Lung microvascular endothelial cell (primary cell): ENCODE data around the gene VSIR. TPM values are rescaled to one million over a fixed set of nuclear protein-coding genes. Genes with fewer than 3 reads are reported as not detected.

Experiments
- DNase-seq, 2 donors: peaks; one replicate each; pipeline versions ENCODE4 v3.0.0 to v3.0.0-alpha.2; 2010; ENCODE audit warnings: low read depth in 2 of 2
- total RNA-seq: library from RNA; depleted of rRNA; stranded (reverse); fragments of >200 nt; gene quantifications from 2 replicates; pipeline ENCODE4 v1.2.1, GENCODE V29; 2014

Gene VSIR
- total RNA-seq, 1 donor from 2014 or later = 7.5 TPM

GRCh38 chr10:71747551-71748523 is 25.5 kb downstream of the VSIR start:
- peak; percentile 48 to 51 for DNase-seq

- no peak for DNase-seq
Observed at GRCh38 chr10:71747039-71747531, 26.2 kb downstream of the VSIR start.

DNA sequence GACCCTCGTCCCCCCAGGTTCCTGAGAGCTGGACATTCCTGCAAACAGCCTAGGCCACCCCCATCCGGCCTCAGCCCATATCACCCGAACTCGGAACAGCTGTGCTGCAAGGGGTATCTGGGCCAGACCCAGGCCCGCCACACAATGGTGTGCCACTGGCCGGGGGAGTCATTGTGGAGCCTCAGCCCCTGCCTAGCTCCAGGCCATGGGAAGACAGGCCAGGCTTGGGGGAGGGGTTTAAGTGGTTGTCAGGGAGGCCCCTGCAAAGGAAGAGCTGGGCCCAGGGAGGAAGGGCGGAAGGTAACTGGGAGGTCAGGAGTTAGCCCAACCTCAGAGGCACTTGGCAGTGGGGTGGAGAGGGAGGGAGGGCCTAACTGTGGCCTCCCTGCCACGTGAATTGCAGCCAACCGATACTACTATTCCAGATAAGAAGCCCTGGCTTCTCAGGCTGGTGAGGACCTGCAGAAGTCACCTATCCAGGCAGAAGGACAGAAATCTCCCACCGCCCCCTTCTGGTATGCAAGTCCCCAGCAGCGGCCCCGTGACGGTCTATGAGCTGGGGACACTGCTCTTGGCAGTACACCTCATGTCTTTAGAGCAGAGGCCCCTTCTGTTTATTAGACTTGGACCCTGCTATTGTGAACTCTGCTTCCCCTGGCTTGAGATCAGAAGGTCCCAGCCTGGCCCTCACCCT is 26.8 kb downstream of the VSIR start:
- DNase-seq = peak in 1 of 2 donors; percentile 16

DNA sequence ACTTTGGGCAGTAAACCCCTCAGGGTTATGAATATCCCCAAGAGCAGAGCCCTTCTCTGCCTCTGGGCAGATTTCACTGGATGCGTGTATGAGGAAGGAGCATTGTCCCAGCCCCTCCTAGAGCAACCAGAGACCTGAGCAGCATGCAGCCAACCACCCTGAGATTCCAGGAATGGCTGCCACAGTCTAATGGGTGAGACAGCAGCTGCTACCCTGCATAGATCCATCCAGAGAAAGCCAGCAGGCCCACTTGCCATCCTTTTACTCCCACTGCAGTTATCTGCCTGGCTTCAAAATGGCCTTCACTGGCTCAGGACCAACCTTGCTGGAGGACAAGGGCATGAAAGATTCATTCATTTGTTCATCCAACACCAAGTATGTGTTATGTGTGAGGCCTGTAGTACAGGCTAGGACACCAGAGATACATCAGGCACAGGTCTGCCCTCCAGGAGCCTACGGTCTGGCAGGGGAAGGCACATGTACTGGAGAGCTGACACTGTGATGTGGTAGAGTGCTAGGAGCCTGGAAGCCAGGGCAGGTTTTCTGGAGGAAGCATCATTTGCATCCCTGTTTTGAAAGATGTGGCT is 27.6 kb downstream of the VSIR start:
- DNase-seq = no peak

GRCh38 chr10:71744897-71745663 is 28.2 kb downstream of the VSIR start:
- DNase-seq = no peak

- no peak for DNase-seq
Observed at GRCh38 chr10:71743866-71744265, 29.5 kb downstream of the VSIR start.

GRCh38 chr10:71743089-71743838 is 30.1 kb downstream of the VSIR start:
- no peak for DNase-seq

- no peak for DNase-seq
Observed at GRCh38 chr10:71742301-71743088, 30.8 kb downstream of the VSIR start.

GRCh38 chr10:71741671-71742070 is 31.6 kb downstream of the VSIR start:
- DNase-seq = no peak

DNA sequence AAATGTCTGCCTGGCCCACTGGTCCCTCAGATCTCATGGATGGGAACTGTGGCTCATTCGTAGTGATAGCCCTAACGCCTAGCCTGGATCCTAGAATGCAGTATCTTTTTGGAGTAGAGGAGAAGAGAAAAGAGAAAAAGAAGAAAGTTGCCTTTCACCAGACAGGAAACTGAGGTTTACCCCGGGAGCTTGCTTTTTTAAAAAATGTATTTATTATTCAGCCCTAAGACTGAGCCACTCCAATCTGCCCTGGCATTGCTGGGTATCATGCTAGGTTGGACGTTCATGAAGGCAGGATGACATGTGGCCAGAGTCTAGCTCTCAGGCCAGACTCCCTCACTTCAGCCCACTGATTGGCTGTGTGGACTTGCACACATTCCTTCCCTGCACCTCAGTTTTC is 32.3 kb downstream of the VSIR start:
- no peak for DNase-seq

- peak in 1 of 2 donors; percentile 16 for DNase-seq
Observed at GRCh38 chr10:71740069-71740653, 33.2 kb downstream of the VSIR start.

DNA sequence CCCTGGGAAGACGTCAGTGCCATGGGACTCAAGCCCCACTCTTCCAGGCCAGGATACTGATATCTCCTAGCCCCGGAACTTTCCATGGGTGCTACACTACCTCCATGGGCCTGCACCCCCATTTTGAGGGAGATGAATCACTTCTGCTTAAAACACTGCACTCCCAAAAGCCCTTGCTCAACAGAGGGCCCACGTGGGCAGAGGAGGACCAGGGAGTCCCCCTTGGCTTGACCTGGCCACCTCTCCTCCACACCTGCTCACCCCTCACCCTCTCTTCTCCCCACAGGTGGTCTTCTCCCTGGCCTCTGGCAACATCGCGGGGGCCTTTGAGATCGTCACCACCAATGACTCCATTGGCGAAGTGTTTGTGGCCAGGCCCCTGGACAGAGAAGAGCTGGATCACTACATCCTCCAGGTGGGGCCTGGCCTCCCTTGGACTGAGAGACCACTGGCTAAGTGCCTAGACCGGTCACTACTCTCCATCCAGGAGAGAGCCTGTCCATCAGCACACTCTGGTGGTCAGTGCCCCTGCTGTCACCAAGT is 33.9 kb downstream of the VSIR start:
- no peak for DNase-seq

DNA sequence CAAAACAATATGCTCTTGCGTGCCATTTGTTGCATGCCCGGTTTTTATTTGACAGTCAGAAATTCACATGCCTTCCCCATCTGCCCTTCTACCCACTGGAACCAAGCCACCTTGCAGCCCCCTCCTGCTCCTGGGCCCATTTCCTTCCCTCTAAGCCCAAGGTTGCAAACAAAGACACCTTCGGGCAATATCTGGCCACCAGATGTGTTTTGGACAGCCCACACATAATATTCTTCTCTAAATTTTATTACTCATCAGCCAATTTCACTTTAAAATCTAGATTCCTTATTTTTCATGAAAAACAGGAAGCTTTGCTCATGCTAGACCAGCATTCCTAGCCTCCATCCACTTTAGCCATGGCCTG is 35.5 kb downstream of the VSIR start:
- DNase-seq = no peak

DNA sequence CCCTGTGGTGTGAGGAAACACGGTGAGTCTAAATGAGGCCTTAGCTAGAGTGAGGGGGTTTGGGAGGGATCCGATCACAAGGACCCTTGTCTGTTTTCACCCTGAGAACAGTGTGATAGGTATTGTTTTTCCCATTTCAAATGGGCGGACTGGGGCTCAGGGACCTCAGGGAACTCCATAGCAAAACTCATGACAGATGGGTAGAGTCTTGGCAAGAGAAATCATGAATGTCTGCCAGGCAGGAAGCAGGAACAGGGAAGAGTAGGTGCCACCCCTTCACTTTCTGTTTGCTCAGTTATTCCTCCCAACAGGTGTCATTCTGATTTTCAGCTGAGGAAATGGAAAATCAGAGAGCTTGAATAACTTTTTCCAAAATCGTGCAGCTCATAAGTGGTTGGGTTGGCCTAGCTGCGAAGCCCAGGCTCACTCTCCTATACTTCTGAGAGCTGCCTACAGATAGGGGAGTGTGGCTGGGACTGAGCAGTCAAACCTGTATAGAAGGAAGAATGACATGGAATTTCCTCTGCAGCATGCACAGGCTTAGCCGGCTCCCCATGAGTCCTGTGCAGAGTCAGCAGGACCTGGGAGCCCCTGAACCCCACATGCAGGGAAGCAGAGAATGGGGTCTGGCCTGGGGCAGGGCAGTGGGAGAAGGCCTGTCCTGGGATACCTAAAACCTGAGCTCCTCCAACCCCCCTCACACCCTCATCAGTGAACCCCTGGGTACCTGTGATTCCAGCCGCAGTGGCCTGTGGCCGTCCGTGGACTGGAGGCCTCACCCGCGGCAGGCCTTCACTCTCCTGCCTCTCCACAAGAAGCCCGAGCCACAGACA is 36.1 kb downstream of the VSIR start:
- DNase-seq = peak in 1 of 2 donors; percentile 90

DNA sequence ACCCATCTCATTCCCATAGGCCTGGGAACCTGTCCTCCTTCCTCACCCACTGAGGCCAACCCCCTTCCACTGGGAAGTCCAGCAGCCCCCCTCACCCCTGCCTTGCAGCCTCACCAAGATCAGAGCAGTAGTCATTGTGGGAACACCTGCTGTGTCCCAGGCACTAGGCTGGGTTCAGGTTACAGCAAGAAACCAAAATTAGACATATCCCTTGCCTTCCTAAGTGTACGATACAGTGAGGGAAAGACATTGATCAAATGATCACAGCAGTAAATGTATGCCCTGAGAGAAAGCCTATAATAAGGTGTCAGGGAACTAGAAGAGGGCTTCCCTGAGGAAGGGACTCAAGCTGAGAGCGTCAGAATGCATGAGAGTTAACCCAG is 36.8 kb downstream of the VSIR start:
- DNase-seq = no peak

GRCh38 chr10:71735709-71736569 is 37.4 kb downstream of the VSIR start:
- DNase-seq = no peak

- DNase-seq = no peak
Observed at GRCh38 chr10:71734797-71735196, 38.5 kb downstream of the VSIR start.
